ENCODE data around the gene MYBBP1A. TPM values are rescaled to one million over a fixed set of nuclear protein-coding genes. Genes with fewer than 3 reads are reported as not detected.

The MYBBP1A gene
- total and polyA plus RNA-seq, 9 of the 15 experiments (the other 6 are each of a cell fraction or from before 2014, with no cell fraction given), result 2.0 to 114 (median 47.2) TPM

GRCh38 chr17:4569591-4569990, 14.4 kb upstream of the MYBBP1A start:
- Histone ChIP-seq H3K4me2 (ENCODE audit: insufficient read depth, low read length) (no peak overlapping the region), H3K27me3 (ENCODE audit: control insufficient read depth in 2 of 2, insufficient read depth in 2 of 2, low read length in 2 of 2) (peaks cover 10 to 25% of the 10 kb centered on the region in 2 experiments; a peak in 4 of 5 replicates), H3K9me1 (ENCODE audit: control insufficient read depth, insufficient read depth, low read length) (no peaks in the 10 kb centered on the region), H3K79me2 (ENCODE audit: control insufficient read depth, insufficient read depth, low read length) (no peaks in the 10 kb centered on the region), H3K27ac (ENCODE audit: extremely low read depth, low read depth, low read length) (no peak overlapping the region), H3K9ac (ENCODE audit: insufficient read depth in 1 of 2, low read depth in 2 of 2, low read length in 2 of 2) (no peak overlapping the region), H2AFZ (ENCODE audit: low read depth, low read length) (no peak overlapping the region), H3K36me3 (ENCODE audit: control insufficient read depth, insufficient read depth, low read length) (no peaks in the 10 kb centered on the region), H3K4me3 (no peak overlapping the region), H3K4me1 (replicated peaks in 1 of 2; ENCODE audit: control insufficient read depth in 2 of 2, insufficient read depth in 2 of 2, low read length in 2 of 2) (peaks cover 0 to 3% of the 10 kb centered on the region in 2 experiments; a peak in 2 of 5 replicates), H4K20me1 (replicated peaks; ENCODE audit: control insufficient read depth, insufficient read depth, low read length) (no peaks in the 10 kb centered on the region), H3K9me3 (replicated peaks; ENCODE audit: control insufficient read depth, insufficient read depth, low read depth, low read length) (no peaks in the 10 kb centered on the region)
- ATAC-seq (no peak), FAIRE-seq (no peak), DNase-seq (ENCODE audit: extremely low read depth in 1 of 4, low spot score in 3 of 4) (no peak)
- intact Hi-C loops (cut with micrococcal nuclease), result loop anchor here (10.0 kb wide), 1 partner anchor 135 kb away; the partner anchor contains the start of gene PELP1
- no TSS peak for BruUV-seq (replicated peaks)
- POLR2A ChIA-PET, result interaction anchor here (0.6 to 0.8 kb wide), 2 partner anchors 10 to 47 kb away, joined by 3 to 4 read pairs; no protein-coding TSS in a partner anchor
- CTCF ChIA-PET (ENCODE audit: low intra/inter-chr PET ratio), result no interaction called here
- in situ Hi-C loops (cut with MboI), result loop anchor here (5.0 kb wide), 1 partner anchor 53 kb away; no protein-coding TSS in a partner anchor
- WGBS (ENCODE audit: insufficient coverage, low coverage, missing lambda C conversion rate), result no CpG with 5 or more reads among the region's 1 CpG
- TF ChIP-seq TAF15 (IDR thresholded peaks at IDR 0.05; ENCODE audit: low read depth, low read length) (no peak), COPS2 (conservative IDR thresholded peaks at IDR 0.05) (no peak), JUNB (CRISPR knock-in tag; conservative IDR thresholded peaks at IDR 0.05) (no peak), USF2 (CRISPR knock-in tag; IDR thresholded peaks at IDR 0.05) (no peak), ZNF354B (CRISPR knock-in tag; IDR thresholded peaks at IDR 0.05) (no peak), CCNT2 (IDR thresholded peaks at IDR 0.05; ENCODE audit: borderline replicate concordance, extremely low read depth, insufficient read length, low read depth, low read length) (no peak), EWSR1 (IDR thresholded peaks at IDR 0.05; ENCODE audit: borderline replicate concordance, low read depth, partially characterized antibody) (no peak), GATAD2B (IDR thresholded peaks at IDR 0.05; ENCODE audit: borderline replicate concordance) (no peak), FOSL1 (tag; conservative IDR thresholded peaks at IDR 0.05) (no peak), BMI1 (IDR thresholded peaks at IDR 0.05; ENCODE audit: low read length) (no peak), ZNF79 (CRISPR knock-in tag; IDR thresholded peaks at IDR 0.05; ENCODE audit: low read depth) (no peak), ATF2 (CRISPR knock-in tag; IDR thresholded peaks at IDR 0.05) (no peak), FOXM1 (IDR thresholded peaks at IDR 0.05; ENCODE audit: low read depth) (no peak), FOXM1 (CRISPR knock-in tag; IDR thresholded peaks at IDR 0.05; ENCODE audit: low read depth) (no peak)

Data from K562 (cell line).